Thoracic aorta (tissue), 2 donors: ENCODE results near the gene EMC8. TPM values are rescaled to one million over a fixed set of nuclear protein-coding genes. Genes with fewer than 3 reads are reported as not detected.
"Not testable (repeated sequence)": the region's sequence is repeated elsewhere in the genome, so short reads cannot be mapped to it uniquely, and the experiment has no call there.

Source experiments
- ATAC-seq: fragments of 150-250 bp; one replicate; pipeline ENCODE4 v1.8.0; 2017; ENCODE audit warnings: low read depth; ENCODE audit not compliant: insufficient number of reproducible peaks, low FRiP score
- DNase-seq: peaks from one replicate; pipeline ENCODE4 v3.0.0-alpha.2; 2020; ENCODE audit warnings: low spot score
- H3K27ac ChIP-seq, 2 donors: fragments of 200-600 bp; sonication (generic); 1 replicate in 1 of 2; 2 replicates in 1 of 2; pipeline ENCODE4 v1.5.1; 2016; ENCODE audit warnings: mild to moderate bottlenecking in 2 of 2, moderate library complexity in 2 of 2
- H3K27me3 ChIP-seq: fragments of 200-600 bp; sonication (generic); replicated peaks from 2 replicates; pipeline ENCODE4 v1.6.0; 2016; ENCODE audit warnings: mild to moderate bottlenecking; ENCODE audit not compliant: insufficient read depth
- H3K36me3 ChIP-seq: fragments of 200-600 bp; sonication (generic); one replicate; pipeline ENCODE4 v1.5.1; 2016
- H3K4me1 ChIP-seq, 2 donors: fragments of 200-600 bp; sonication (generic); 1 replicate in 1 of 2; 2 replicates in 1 of 2; pipeline versions ENCODE4 v1.5.1 to v1.6.0; 2016; ENCODE audit warnings: low read depth in 2 of 2, mild to moderate bottlenecking in 1 of 2; ENCODE audit not compliant: control insufficient read depth in 1 of 2
- H3K4me3 ChIP-seq: fragments of 200-600 bp; sonication (generic); 2 replicates; pipeline ENCODE4 v1.5.1; 2016; ENCODE audit warnings: mild to moderate bottlenecking
- H3K9me3 ChIP-seq: fragments of 200-600 bp; sonication (generic); 2 replicates; pipeline ENCODE4 v1.5.1; 2016
- CTCF ChIP-seq: fragments of 200-600 bp; sonication (generic); IDR thresholded peaks from one replicate; pipeline ENCODE4 v1.5.1; 2019; ENCODE audit warnings: antibody characterized with exemption
- total RNA-seq, 2 donors: library from RNA; depleted of rRNA; stranded (reverse); fragments of >200 nt; gene quantifications; one replicate each; pipeline versions ENCODE4 v1.1.0 to v1.2.3, GENCODE V29; 2016

EMC8 gene
- total RNA-seq, 2 donors from 2014 or later, result 30.7 to 36.6 TPM

GRCh38 chr16:85819245-85819644, 19.9 kb upstream of the EMC8 start:
- Histone ChIP-seq H3K4me3 (no peak overlapping the region), H3K4me1 (no peaks in the 10 kb centered on the region), H3K27ac (no peak overlapping the region), H3K9me3 (no peaks in the 10 kb centered on the region), H3K36me3 (no peaks in the 10 kb centered on the region), H3K27me3 (peaks cover 5% of the 10 kb centered on the region)
- ATAC-seq (no peak), DNase-seq (peak; percentile 33)
- peak; percentile 54 for TF ChIP-seq CTCF

- H3K27ac ChIP-seq, ATAC-seq, H3K9me3 ChIP-seq, H3K27me3 ChIP-seq, DNase-seq, H3K4me1 ChIP-seq, H3K4me3 ChIP-seq, H3K36me3 ChIP-seq: not testable (repeated sequence)
Observed at GRCh38 chr16:85817195-85817594, 17.9 kb upstream of the EMC8 start.

- no peak for ATAC-seq
- Histone ChIP-seq H3K4me3 (no peak overlapping the region), H3K9me3 (no peaks in the 10 kb centered on the region), H3K27ac (no peak overlapping the region), H3K4me1 (no peaks in the 10 kb centered on the region), H3K27me3 (peaks cover 5% of the 10 kb centered on the region), H3K36me3 (no peaks in the 10 kb centered on the region)
- no peak for TF ChIP-seq CTCF
- no peak for DNase-seq
Observed at GRCh38 chr16:85816159-85816558, 16.8 kb upstream of the EMC8 start.

- H3K27me3 ChIP-seq, result no peaks in the 10 kb centered on the region
- no peaks in the 10 kb centered on the region for H3K9me3 ChIP-seq
- H3K36me3 ChIP-seq, result no peaks in the 10 kb centered on the region
- ATAC-seq, result no peak
- TF ChIP-seq CTCF, result no peak
- H3K4me1 ChIP-seq, result no peaks in the 10 kb centered on the region
- no peak for DNase-seq
- no peak overlapping the region for H3K4me3 ChIP-seq
- H3K27ac ChIP-seq, result no peak overlapping the region
Observed at GRCh38 chr16:85812811-85813700, 13.7 kb upstream of the EMC8 start.

- ATAC-seq (no peak), DNase-seq (no peak)
- no peaks in the 10 kb centered on the region for H3K4me1 ChIP-seq
- H3K27me3 ChIP-seq, result no peaks in the 10 kb centered on the region
- no peaks in the 10 kb centered on the region for H3K9me3 ChIP-seq
- H3K4me3 ChIP-seq, result no peak overlapping the region
- no peak overlapping the region for H3K27ac ChIP-seq
- TF ChIP-seq CTCF, result no peak
- peaks cover 1% of the 10 kb centered on the region for H3K36me3 ChIP-seq
Observed at GRCh38 chr16:85812031-85812807, 12.9 kb upstream of the EMC8 start.
